Stimulated activated CD4-positive, alpha-beta T cell treated with anti-CD3 and anti-CD28 coated beads, Interleukin-1b, Interleukin-23, amount 100 ng/mL, for 1 hour (primary cell): ENCODE data around the gene SPNS1.
"Not testable (repeated sequence)": the region's sequence is repeated elsewhere in the genome, so short reads cannot be mapped to it uniquely, and the experiment has no call there.

ENCODE experiments used
- DNase-seq, 2 donors: peaks; one replicate each; pipeline ENCODE4 v3.0.0-alpha.2; 2020; ENCODE audit warnings: low read depth in 2 of 2

SPNS1 gene

DNA sequence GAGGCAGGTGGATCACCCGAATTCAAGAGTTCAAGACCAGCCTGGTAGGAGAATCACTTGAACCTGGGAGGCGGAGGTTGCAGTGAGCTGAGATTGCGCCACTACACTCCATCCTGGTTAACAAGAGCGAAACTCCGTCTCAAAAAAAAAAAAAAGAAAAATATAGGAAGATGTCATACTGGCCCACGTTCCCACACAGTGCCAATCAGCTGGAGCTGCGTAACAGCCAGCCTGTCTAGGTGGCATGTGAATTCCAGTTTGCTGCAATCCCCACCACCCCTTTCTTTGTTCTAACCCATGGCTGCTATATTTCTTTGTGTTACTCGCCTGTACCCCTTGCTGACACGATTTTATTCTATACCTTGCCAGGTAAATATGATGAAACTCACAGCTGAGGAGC is 16.4 kb upstream of the SPNS1 start:
- no peak for DNase-seq

- DNase-seq: no peak
Measured at GRCh38 chr16:28958836-28959235, 15.7 kb upstream of the SPNS1 start.

DNA sequence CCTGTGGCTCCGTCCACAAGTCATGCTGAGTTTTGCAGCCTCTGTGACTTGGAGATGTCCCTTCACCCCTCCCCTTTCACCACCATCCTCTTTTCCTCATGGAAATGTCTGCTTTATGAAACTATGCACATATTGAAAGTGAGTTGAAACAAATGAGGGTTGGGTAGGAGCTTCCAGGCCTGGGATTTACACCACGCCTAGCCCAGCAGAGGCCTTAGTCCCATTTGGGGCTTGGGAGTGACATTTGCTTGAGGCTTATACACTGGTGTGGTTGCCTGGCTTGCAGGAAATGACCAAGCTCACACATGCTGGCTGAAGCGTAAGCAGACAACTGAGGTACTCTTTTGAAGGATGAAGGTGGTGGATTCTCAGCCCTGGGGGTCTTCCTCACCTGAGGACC is 10.5 kb upstream of the SPNS1 start:
- DNase-seq: no peak

DNA sequence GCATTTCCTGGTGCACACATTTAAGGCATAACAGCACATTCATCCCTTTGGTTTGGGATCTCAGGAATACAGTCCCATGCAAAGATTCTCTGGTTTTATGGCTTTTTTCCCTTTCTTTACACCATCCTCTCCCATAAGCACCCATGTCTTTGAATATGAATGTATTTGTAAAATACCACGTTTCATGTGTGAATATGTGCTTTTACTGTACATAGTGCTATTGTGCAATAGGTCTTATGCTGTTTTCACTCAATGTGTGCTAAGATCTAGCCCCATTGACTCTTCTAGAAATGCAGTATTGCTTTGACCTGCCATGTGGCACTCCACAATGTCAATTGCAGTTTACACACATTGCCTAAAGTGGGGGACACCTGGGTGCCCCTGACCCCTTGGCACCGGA is 10.1 kb upstream of the SPNS1 start:
- DNase-seq: no peak

DNA sequence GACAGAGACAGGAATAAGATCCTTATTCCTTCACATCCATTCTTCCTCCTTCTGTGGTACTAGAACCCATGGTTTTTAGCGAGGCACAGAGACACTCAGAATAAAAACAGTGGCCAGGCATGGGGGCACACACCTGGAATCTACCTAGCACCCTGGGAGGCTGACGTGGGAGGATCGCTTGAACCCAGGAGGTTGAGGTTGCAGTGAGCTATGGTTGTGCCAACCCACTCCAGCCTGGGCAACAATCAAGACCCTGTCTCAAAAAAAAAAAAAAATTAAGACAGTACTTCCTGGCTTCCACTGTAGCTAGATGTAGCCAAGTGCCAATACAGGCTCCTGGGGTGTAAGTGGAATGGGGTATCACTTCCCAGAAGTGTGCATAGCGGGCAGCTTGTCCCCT is 7.4 kb upstream of the SPNS1 start:
- no peak for DNase-seq

GRCh38 chr16:28969696-28970095 is 4.9 kb upstream of the SPNS1 start:
- DNase-seq: not testable (repeated sequence)

DNA sequence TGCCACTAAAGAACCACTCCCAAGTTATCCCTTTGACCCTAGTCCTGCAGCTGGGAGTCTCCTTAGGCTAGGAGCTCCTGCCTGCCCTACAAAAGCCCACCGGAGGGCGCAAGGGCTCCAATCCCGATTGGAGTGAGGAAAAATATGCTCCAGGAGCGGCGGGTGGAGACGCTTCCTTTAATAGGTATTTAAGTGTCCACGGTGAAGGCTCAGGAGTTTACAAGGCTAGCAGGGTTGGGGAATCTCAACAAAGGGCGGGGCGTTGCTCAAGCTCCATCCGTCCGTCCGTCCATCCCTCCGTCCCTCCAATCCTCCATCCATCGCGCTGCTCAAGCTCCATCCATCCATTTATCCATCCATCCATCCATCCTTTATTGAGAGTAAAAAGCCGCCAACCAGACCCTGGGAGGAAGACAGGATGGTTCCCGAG is 556 bp upstream of the SPNS1 start:
- DNase-seq: no peak

DNA sequence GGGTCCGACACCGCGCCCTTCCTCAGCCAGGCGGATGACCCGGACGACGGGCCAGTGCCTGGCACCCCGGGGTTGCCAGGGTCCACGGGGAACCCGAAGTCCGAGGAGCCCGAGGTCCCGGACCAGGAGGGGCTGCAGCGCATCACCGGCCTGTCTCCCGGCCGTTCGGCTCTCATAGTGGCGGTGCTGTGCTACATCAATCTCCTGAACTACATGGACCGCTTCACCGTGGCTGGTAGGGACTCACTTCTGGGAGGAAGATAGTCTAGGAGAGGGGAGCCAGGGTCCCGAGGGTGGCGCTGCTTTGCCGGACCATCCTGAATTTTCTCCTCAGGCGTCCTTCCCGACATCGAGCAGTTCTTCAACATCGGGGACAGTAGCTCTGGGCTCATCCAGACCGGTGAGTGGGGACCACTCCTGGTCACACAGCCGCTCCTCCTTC is 601 bp downstream of the SPNS1 start:
- DNase-seq: no peak

- DNase-seq: no peak
Measured at GRCh38 chr16:28977703-28978662, 3.4 kb downstream of the SPNS1 start.

DNA sequence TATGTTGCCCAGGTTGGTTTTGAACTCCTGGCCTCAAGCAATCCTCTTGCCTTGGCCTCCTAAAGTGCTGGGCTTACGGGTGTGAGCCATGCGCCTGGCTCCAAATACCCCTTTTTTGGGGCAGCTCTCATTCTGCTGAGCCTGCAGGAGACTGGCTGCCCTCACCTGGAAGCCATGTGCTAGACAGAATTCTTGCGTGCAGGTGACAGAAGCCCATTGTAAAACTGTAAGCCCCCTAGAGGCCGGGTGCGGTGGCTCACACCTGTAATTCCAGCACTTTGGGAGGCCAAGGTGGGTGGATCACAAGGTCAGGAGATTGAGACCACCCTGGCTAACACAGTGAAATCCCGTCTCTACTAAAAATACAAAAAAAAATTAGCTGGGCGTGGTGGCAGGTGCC is 5.8 kb downstream of the SPNS1 start:
- DNase-seq: not testable (repeated sequence)

DNA sequence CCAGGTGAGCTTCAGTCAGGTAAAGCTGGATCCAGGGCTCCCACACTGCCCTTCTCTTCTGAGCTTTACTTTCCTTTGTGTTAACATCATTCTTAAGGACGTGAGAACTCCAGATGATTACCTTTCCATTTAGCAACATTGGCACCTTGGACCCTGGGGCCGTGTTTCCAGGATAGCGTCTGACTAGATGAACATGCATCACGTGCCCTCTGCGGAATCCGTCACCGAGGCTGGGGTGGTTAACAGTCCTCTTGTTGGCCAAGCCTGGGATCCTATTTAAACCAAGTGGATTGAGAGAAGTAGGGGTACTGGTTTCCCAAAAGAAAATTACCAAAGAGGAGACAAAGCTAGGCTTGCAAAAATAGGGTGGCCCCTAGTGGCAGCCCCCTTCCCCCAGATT is 6.4 kb downstream of the SPNS1 start:
- no peak for DNase-seq

GRCh38 chr16:28981517-28981916 is 6.9 kb downstream of the SPNS1 start:
- DNase-seq: no peak

GRCh38 chr16:28982418-28982817 is 7.8 kb downstream of the SPNS1 start:
- no peak for DNase-seq

DNA sequence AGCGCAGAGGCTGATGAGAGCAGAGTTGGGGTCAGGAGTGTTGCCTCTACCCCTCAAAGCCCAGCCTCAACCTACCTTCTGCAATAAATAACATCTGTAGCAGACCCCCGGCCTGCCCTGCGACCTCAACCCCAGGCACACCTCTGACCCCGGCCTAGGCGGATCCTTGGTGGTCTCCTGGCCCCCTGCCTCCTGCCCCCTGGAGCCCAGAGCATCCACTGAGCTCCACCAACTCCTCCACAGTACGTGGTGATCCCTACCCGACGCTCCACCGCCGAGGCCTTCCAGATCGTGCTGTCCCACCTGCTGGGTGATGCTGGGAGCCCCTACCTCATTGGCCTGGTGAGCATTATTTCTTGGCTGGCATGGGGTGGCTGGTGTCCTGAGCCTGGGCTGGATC is 8.4 kb downstream of the SPNS1 start:
- no peak for DNase-seq

GRCh38 chr16:28983644-28984043 is 9.1 kb downstream of the SPNS1 start:
- no peak for DNase-seq

GRCh38 chr16:28984091-28984490 is 9.5 kb downstream of the SPNS1 start:
- no peak for DNase-seq

DNA sequence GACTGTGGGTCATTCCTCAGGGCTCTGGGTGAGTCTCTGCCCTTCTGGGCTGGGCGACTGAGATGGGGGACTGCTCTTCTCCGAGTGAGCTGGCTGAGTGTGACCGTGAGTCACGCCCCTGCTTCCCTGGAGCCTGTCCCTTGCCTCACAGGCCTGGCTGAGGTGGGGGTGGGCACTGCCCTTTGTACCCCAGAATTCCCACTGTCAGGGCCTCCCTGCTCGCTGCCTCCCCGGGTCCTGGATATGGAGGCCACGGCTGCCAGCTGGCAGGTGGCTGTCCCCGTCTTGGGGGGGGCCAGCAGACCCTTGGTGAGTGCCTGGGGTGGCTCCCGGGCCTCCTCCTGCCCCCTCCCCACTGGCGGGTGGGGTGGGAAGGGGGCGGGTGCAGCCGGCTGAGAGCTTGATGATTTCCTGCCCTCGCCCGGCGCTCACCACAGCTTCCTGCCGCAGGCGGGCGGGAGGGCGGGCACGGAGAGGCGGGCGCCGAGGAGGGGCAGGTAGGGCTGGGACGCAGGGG is 10.1 kb downstream of the SPNS1 start, which contains the start of gene LAT:
LAT (plus strand) TSS at position 434 of the 517 bp plus-strand sequence. CDS start 366 bp downstream, outside the sequence.
- DNase-seq: peak; percentile 53 to 56

DNA sequence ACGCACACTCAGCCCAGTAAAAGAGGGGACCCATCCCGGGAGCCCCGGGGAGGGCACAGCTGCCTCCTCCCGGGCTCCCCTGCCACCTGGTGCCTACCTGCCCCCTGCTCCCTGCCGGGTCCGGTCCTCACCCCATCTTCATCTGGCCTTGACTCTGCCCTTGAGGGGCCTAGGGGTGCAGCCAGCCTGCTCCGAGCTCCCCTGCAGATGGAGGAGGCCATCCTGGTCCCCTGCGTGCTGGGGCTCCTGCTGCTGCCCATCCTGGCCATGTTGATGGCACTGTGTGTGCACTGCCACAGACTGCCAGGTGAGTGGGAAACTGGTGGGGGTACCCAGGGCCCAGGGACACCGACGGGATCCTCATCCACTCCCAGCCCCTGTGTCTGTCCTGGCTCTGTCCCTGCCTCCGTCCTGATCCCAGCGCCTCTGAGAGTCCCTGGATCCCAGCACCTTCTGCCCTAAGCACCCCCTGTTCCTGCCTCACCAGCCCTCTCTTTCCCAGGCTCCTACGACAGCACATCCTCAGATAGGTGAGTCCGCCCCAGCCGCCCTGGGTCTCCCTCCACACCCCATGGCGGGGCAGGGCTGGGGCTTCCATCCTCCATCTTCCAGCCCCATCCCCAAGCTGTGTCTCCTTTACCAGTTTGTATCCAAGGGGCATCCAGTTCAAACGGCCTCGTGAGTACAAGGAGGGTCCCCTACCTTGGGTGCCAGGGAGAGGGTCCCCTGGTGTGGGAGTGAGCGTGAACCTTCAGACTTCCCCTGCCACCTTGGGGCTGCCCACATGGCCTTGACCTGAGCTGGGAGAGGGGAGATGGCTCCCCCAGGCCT is 10.8 kb downstream of the SPNS1 start:
- DNase-seq: no peak

- DNase-seq: no peak
Measured at GRCh38 chr16:28986046-28986445, 11.5 kb downstream of the SPNS1 start.

DNA sequence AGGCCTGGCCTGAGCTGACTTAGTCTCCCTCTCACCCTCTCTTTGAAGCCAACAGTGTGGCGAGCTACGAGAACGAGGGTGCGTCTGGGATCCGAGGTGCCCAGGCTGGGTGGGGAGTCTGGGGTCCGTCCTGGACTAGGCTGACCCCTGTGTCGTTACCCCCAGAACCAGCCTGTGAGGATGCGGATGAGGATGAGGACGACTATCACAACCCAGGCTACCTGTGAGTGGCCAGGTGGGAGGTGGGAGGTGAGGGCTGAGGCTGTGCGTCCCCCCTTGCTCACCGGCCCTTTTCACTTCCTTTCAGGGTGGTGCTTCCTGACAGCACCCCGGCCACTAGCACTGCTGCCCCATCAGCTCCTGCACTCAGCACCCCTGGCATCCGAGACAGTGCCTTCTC is 11.9 kb downstream of the SPNS1 start:
- no peak for DNase-seq

GRCh38 chr16:28987170-28987853 is 12.7 kb downstream of the SPNS1 start:
- DNase-seq: no peak

DNA sequence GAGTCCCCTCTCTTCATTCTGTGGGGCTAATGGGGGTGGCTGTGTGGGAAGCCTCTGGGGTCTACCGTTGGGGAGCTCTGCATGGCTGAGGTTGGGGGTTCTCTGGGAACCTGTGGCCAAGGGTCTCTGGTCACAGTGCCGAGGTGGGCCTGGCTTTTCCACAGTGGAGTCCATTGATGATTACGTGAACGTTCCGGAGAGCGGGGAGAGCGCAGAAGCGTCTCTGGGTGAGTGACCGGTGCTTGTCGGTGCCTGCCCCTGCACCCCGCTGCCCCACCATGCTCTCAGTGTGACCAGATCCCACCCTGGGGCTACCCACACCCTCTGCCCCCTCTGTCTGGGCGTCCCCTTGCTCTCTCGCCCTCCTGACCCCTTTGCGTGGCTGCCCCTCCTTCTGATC is 14.8 kb downstream of the SPNS1 start:
- DNase-seq: no peak
